Immature natural killer cell (primary cell): Measurements from ENCODE around the gene PLXNB1. TPM values are rescaled to one million over a fixed set of nuclear protein-coding genes. Genes with fewer than 3 reads are reported as not detected.

Experiments used
- DNase-seq, 3 donors: peaks; one replicate each; pipeline ENCODE4 v3.0.0; 2022; ENCODE audit warnings: mixed read lengths in 1 of 3
- H3K27ac Mint-ChIP-seq, 6 donors: one replicate each; pipeline ENCODE4 v1.8.0; 2020; ENCODE audit warnings: mixed read lengths in 6 of 6, mild to moderate bottlenecking in 5 of 6, inconsistent platforms in 4 of 6, moderate library complexity in 3 of 6
- H3K27me3 Mint-ChIP-seq, 3 donors: one replicate each; pipeline ENCODE4 v1.8.0; 2020 to 2021; ENCODE audit warnings: low read depth in 3 of 3, mild to moderate bottlenecking in 3 of 3, mixed read lengths in 3 of 3, moderate library complexity in 3 of 3, inconsistent platforms in 1 of 3
- H3K36me3 Mint-ChIP-seq, 3 donors: one replicate each; pipeline ENCODE4 v1.8.0; 2020; ENCODE audit warnings: mixed read lengths in 3 of 3, inconsistent platforms in 2 of 3, mild to moderate bottlenecking in 2 of 3
- H3K4me1 Mint-ChIP-seq, 2 donors: one replicate each; pipeline ENCODE4 v1.8.0; 2020; ENCODE audit warnings: inconsistent platforms in 2 of 2, mild to moderate bottlenecking in 2 of 2, mixed read lengths in 2 of 2, moderate library complexity in 1 of 2
- H3K4me3 Mint-ChIP-seq, 5 donors: one replicate each; pipeline ENCODE4 v1.8.0; 2020; ENCODE audit warnings: mild to moderate bottlenecking in 5 of 5, mixed read lengths in 5 of 5, inconsistent platforms in 3 of 5, moderate library complexity in 3 of 5
- H3K9me3 Mint-ChIP-seq, 6 donors: one replicate each; pipeline ENCODE4 v1.8.0; 2020; ENCODE audit warnings: mild to moderate bottlenecking in 6 of 6, mixed read lengths in 6 of 6, inconsistent platforms in 4 of 6, moderate library complexity in 3 of 6
- polyA plus RNA-seq, 3 donors: library from polyadenylated mRNA; unstranded; fragments of 300-500 nt; fragmentation: Illumina TruSeq; gene quantifications; one replicate each; pipeline ENCODE4 v1.2.3, GENCODE V29; 2021

PLXNB1 gene
- polyA plus RNA-seq, 3 donors from 2014 or later: 0.11 to 0.19 TPM; not detected in 1

DNA sequence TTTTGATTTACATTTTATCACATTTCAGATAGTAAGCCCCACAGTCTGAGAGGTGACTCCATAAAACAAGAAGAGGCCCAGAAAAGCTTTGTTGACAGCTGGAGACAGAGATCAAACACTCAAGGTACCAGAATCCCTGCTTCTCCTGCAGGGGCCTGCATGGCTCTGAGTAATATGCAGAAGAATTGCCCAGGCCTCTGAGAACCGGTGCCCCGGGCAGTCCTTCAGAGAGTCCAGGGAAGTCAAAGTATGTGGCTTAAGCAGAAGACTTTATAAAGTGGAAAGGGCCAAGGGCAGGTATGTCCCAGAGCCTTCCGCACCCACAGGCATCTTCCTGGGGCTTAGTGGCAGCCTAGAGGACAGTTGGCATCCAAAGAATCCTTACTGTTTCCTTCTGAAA is 29.4 kb upstream of the PLXNB1 start:
- Mint-ChIP-seq H3K9me3 (no peaks in the 10 kb centered on the region), H3K27me3 (peaks cover 0 to 2% (median 0%) of the 10 kb centered on the region in 3 donors), H3K4me1 (no peaks in the 10 kb centered on the region), H3K27ac (no peak overlapping the region), H3K36me3 (peaks cover 0 to 21% (median 4%) of the 10 kb centered on the region in 3 donors), H3K4me3 (no peak overlapping the region)
- DNase-seq: no peak

DNA sequence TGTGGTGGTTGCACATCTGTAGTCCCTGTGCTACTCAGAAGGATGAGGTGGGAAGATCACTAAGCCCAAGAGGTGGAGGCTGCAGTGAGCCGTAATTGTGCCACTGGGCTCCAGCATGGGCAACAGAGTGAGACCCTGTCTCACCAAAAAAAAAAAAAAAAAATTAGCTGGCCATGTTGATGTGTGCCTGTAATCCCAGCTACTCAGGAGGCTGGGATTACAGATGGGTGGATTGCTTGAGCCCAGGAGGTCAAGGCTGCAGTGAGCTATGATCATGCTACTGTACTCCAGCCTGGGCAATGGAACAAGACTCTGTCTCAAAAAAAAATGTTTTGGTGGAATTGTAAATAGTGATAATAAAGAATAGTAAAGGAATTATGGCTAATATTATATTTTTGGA is 26.6 kb upstream of the PLXNB1 start:
- Mint-ChIP-seq H3K9me3 (no peaks in the 10 kb centered on the region), H3K27me3 (peaks cover 0 to 3% (median 0%) of the 10 kb centered on the region in 3 donors), H3K4me1 (no peaks in the 10 kb centered on the region), H3K27ac (peak overlapping the region in 1 of 6 donors; percentile 46), H3K4me3 (no peak overlapping the region), H3K36me3 (peaks cover 2 to 40% (median 11%) of the 10 kb centered on the region in 3 donors)
- DNase-seq: no peak

DNA sequence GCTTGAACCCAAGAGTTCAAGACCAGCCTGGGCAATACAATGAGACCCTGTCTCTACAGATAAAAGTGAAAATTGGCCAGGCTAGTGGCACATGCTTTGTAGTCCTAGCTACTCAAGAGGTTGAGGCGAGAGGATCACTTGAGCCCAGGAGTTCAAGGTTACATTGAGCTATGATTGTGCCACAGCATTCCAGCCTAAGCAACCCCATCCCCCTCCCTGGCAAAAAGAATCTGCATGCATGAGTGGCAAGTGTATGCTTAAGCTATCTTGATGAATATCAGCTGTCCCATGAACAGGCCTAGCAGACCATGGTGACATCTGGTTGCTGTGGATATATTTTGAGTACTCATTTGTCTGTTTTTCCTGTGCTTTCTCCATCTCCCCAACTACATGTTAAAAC is 21.4 kb upstream of the PLXNB1 start:
- H3K4me3 Mint-ChIP-seq: no peak overlapping the region
- peaks cover 0 to under 1% (median 0%) of the 10 kb centered on the region in 6 donors for H3K9me3 Mint-ChIP-seq
- H3K27ac Mint-ChIP-seq: peak overlapping the region in 1 of 6 donors; percentile 11
- peaks cover 20 to 23% of the 10 kb centered on the region in 2 donors for H3K4me1 Mint-ChIP-seq
- peaks cover 8 to 32% (median 13%) of the 10 kb centered on the region in 3 donors for H3K36me3 Mint-ChIP-seq
- peaks cover 0 to 2% (median 1%) of the 10 kb centered on the region in 3 donors for H3K27me3 Mint-ChIP-seq
- DNase-seq: no peak

DNA sequence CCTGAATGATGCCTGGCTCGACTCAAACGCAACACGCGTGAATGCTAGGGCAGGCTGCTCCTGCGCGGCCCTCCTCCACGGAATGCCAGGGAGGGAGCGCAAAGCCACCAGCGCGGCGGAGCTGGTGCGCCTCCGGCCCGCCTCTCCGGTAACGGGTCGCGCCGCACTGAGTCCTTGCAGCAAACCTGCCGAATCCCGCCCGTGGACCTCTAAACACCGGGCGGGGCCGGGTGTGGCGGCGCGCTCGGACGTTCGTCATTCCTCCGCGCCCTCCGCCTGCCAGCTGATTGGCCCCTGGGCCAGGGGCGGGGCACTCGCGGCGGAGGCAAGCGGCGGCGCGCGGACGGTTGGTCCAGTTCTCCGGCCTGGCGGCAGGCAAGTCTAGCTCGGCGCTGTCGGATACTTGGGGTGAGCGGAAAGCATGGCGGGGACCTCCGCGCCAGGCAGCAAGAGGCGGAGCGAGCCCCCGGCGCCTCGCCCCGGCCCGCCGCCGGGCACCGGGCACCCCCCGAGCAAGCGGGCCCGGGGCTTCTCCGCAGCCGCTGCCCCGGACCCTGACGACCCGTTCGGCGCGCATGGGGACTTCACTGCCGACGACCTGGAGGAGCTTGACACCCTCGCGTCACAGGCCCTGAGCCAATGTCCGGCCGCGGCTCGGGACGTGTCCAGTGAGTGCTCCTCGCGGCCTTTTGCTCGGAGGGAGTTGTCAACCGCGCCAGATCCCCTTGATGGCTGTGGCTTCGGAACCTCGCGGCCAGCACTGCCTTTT is 16.7 kb upstream of the PLXNB1 start, which contains the start of gene ATRIP:
TSS of gene ATRIP (plus strand) at position 313 of the 769 bp plus-strand sequence. CDS start at position 422, 109 bp downstream.
- H3K36me3 Mint-ChIP-seq: peaks cover 7 to 19% (median 7%) of the 10 kb centered on the region in 3 donors
- peaks cover 0 to 9% (median 5%) of the 10 kb centered on the region in 3 donors for H3K27me3 Mint-ChIP-seq
- DNase-seq: peak; percentile 84 to 86 (median 85)
- H3K4me3 Mint-ChIP-seq: peak within 1 kb of the TSS; percentile 85 to 93 (median 88)
- peaks cover 35 to 42% of the 10 kb centered on the region in 2 donors for H3K4me1 Mint-ChIP-seq
- peaks cover 0 to 2% (median 0%) of the 10 kb centered on the region in 6 donors for H3K9me3 Mint-ChIP-seq
- H3K27ac Mint-ChIP-seq: peak within 1 kb of the TSS; percentile 88 to 97 (median 94)

DNA sequence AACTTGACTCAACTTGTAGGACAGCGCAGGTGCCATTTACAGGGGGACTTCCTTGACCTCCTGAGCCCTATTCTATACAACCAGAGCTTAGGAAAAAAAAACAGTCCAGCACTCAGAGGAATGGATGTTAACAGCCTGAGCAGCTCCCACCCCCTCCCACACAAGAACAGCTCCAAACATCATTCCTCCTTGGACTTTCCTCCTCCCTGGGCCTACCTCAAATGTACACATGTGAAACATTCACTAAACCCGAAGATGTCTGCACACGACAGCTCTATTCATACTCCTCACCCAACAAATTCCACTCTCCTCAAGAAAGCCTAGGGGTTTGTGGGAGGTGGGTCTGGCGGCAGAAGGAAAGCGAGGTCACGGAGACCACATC is 16.1 kb upstream of the PLXNB1 start:
- Mint-ChIP-seq H3K27me3 (peaks cover 0 to 9% (median 6%) of the 10 kb centered on the region in 3 donors), H3K27ac (peak overlapping the region; percentile 88 to 97 (median 94)), H3K9me3 (peaks cover 0 to 2% (median 0%) of the 10 kb centered on the region in 6 donors), H3K4me1 (peaks cover 40 to 48% of the 10 kb centered on the region in 2 donors), H3K36me3 (peaks cover 4 to 18% (median 4%) of the 10 kb centered on the region in 3 donors), H3K4me3 (peak overlapping the region; percentile 85 to 93 (median 88))
- DNase-seq: no peak

DNA sequence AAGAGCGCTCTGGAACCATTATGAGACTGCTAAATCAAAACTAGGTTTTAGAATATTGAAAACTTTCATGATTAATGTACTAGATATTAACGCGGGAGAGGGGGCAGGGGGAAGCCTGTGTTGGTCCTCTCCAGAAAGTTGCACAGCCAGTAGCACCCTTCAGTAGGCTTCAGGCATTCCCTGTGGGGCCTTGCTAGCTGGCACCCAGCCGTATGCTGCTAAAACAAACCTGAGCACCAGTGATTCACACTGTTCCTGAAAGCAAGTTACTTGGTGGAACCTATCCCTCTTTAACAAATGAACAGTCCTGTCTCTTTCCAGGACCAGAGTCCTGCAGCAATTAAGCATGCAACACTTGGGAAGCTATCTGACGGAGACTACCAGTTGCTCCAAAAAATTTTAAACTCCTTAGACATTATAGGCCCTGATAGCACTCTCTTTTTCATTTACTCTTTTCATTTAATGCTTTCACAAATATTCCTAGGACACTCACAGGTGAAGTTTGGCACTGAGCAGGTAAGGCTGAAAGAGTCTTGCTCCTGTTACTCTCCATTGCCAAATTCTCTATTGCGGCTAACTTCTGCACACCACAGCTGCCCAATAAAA is 15.5 kb upstream of the PLXNB1 start:
- Mint-ChIP-seq H3K27me3 (peaks cover 0 to 13% (median 6%) of the 10 kb centered on the region in 3 donors), H3K36me3 (peaks cover 4 to 18% (median 4%) of the 10 kb centered on the region in 3 donors), H3K4me3 (peak overlapping the region; percentile 85 to 93 (median 88)), H3K9me3 (peaks cover 0 to 2% (median 0%) of the 10 kb centered on the region in 6 donors), H3K27ac (peak overlapping the region; percentile 88 to 97 (median 94)), H3K4me1 (peaks cover 46 to 55% of the 10 kb centered on the region in 2 donors)
- no peak for DNase-seq

DNA sequence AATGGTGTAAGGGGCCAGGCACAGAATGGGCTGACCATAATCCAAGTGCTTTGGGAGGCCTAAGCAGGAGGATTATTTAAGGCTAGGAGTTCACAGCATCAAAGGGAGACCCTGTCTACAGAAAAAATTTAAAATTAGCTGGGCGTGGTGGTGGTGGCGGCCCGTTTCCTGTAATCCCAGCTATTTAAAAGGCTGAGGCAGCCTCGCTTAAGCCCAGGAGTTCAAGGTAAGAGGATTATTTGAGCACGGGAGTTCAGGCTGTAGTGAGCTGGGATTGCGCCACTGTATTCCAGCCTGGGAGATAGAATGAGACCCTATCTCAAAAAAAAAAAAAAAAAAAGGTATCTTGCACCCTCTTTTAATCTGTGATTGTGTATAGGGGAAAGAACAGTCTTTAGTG is 12.1 kb upstream of the PLXNB1 start:
- H3K27ac Mint-ChIP-seq: peak overlapping the region in 4 of 6 donors; percentile 99 to 100 (median 100)
- H3K9me3 Mint-ChIP-seq: peaks cover 0 to 2% (median 0%) of the 10 kb centered on the region in 6 donors
- H3K36me3 Mint-ChIP-seq: peaks cover 0 to 14% (median 4%) of the 10 kb centered on the region in 3 donors
- DNase-seq: no peak
- H3K27me3 Mint-ChIP-seq: peaks cover 6 to 13% (median 12%) of the 10 kb centered on the region in 3 donors
- H3K4me3 Mint-ChIP-seq: peak overlapping the region; percentile 93 to 100 (median 96)
- peaks cover 53 to 55% of the 10 kb centered on the region in 2 donors for H3K4me1 Mint-ChIP-seq

DNA sequence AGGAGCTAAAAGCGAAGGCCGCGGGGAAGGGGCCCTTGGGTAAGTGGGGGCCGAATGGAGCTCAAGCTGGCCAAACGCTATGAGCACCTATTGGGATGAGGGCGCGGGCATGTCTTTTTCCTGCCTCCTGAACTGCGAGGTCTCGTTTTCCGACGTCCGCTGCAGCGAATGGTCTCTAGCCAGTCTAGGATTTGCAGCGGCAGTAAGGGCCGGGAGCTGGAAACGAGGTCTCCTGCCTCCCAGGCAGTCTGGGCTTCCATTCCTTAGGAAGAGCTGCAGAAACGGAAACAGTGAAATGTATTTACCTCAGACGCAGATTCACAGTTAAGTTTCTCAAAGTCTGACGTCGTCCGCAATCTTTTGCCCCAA is 10.7 kb upstream of the PLXNB1 start:
- Mint-ChIP-seq H3K27me3 (peaks cover 6 to 13% (median 7%) of the 10 kb centered on the region in 3 donors), H3K4me1 (peaks cover 44 to 45% of the 10 kb centered on the region in 2 donors), H3K4me3 (peak overlapping the region; percentile 93 to 100 (median 96)), H3K36me3 (peaks cover 0 to 14% (median 4%) of the 10 kb centered on the region in 3 donors), H3K9me3 (no peaks in the 10 kb centered on the region), H3K27ac (peak overlapping the region in 4 of 6 donors; percentile 99 to 100 (median 100))
- DNase-seq: peak in 1 of 3 donors; percentile 23

DNA sequence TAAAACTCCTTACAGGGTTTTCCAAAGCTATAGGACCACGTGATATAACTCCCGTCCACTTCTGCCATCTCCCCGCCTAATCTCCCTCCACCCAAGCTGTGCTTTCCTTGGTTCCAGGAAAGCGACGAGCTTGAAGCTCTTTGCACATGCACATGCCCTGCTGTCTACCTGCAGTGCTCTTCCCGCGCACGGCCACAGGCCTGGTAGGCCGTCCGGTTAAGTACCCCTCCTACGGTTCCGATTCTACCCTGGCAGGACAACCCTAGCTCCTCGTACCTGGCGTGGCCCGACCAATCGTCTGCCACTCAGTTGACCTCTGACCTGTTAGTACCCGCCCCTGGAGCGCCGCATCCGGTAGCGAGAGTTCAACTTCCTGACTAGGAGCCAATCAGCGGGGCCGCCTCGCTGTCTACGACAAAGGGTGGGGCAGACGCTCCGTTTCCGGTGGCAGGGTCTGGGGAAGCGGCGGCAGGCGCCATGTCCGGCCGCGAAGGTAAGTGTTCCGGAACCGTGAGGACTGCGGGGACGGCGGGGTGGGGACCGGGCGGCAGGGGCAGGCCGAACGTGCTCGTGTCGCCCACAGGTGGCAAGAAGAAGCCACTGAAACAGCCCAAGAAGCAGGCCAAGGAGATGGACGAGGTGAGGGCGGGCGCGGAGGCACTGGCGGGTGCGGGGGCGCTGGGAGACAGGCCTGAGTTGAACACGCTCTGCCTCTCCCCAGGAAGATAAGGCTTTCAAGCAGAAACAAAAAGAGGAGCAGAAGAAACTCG is 10.1 kb upstream of the PLXNB1 start, which contains the start of the genes CCDC51 and TMA7:
TSS of gene CCDC51 (minus strand) at position 300 of the 770 bp plus-strand sequence. CDS start 4,991 bp downstream, outside the sequence.
TSS of gene TMA7 (plus strand) at position 438 of the 770 bp plus-strand sequence. CDS start at position 478, 40 bp downstream.
- Mint-ChIP-seq H3K4me3 (peak within 1 kb of the TSS; percentile 93 to 100 (median 96)), H3K9me3 (no peaks in the 10 kb centered on the region), H3K4me1 (peaks cover 43 to 44% of the 10 kb centered on the region in 2 donors), H3K27me3 (peaks cover 5 to 12% (median 6%) of the 10 kb centered on the region in 3 donors), H3K36me3 (peaks cover 0 to 14% (median 4%) of the 10 kb centered on the region in 3 donors), H3K27ac (peak within 1 kb of the TSS in 4 of 6 donors; percentile 99 to 100 (median 100))
- peak; percentile 97 to 98 (median 98) for DNase-seq

DNA sequence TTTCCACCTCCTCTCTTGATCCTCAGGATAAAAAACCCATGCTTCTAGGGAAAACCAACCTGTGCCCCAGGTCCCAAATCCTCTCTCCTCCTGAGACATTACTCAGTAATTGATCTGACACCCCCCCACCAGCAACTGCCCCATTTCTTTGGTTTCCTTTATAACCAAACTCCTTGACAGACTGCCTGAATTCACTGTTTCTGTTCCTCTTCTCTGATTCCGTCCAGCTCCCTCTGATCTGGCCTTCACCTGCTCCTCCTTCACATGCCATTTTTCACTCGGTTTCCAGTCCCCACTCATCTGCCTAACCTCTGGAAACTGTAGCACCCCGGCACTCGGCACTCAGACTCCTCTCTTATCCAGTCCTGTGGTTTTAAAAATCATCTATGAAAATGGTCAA is 7.9 kb upstream of the PLXNB1 start:
- peak overlapping the region in 4 of 6 donors; percentile 3 to 100 (median 100) for H3K27ac Mint-ChIP-seq
- H3K4me1 Mint-ChIP-seq: peaks cover 49 to 51% of the 10 kb centered on the region in 2 donors
- H3K27me3 Mint-ChIP-seq: peaks cover 5 to 10% (median 6%) of the 10 kb centered on the region in 3 donors
- DNase-seq: no peak
- H3K4me3 Mint-ChIP-seq: no peak overlapping the region
- peaks cover 0 to 8% (median 4%) of the 10 kb centered on the region in 3 donors for H3K36me3 Mint-ChIP-seq
- no peaks in the 10 kb centered on the region for H3K9me3 Mint-ChIP-seq

DNA sequence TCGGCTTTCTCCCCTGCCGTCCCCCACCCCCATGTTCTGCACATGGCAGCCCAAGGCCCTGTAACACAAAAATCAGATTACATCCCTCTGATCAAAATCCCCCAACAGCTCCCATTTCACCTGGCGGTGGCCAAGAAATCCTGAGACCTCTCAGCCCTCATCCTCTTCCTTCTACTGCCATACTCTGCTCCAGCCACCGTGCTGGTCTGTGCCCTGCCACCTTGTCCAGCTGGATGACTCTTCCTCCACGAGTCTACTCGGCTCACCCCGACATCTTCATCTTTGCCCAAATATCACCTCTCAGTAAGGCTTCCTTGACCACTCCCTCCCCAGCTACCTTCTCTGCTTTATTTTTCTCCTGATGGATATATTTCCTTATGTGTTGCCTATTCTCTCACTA is 7.0 kb upstream of the PLXNB1 start:
- peaks cover 5 to 10% (median 6%) of the 10 kb centered on the region in 3 donors for H3K27me3 Mint-ChIP-seq
- H3K4me3 Mint-ChIP-seq: no peak overlapping the region
- peaks cover 0 to 9% (median 0%) of the 10 kb centered on the region in 3 donors for H3K36me3 Mint-ChIP-seq
- H3K9me3 Mint-ChIP-seq: no peaks in the 10 kb centered on the region
- peaks cover 47 to 48% of the 10 kb centered on the region in 2 donors for H3K4me1 Mint-ChIP-seq
- no peak overlapping the region for H3K27ac Mint-ChIP-seq
- DNase-seq: no peak

DNA sequence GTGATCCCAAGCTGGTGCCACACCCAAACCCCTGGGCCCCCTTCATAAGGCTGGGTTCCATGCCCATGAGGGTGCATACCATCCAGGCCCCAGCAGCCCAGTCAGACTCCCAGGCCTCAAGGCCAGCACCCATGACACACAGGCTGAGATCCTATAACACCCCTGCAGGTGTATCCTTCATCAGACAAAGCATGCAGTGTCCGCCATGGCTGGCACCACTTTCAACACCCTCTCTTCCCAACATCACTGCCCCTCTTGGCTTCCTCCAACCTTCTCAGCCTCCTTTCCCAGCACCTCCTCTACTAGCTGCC is 6.5 kb upstream of the PLXNB1 start:
- Mint-ChIP-seq H3K9me3 (no peaks in the 10 kb centered on the region), H3K36me3 (peaks cover 0 to 8% (median 0%) of the 10 kb centered on the region in 3 donors), H3K27ac (no peak overlapping the region), H3K4me3 (no peak overlapping the region), H3K4me1 (peaks cover 43% of the 10 kb centered on the region in 2 donors), H3K27me3 (peaks cover 5 to 7% (median 6%) of the 10 kb centered on the region in 3 donors)
- no peak for DNase-seq
